Astrocyte (in vitro differentiated cells and primary cell): ENCODE measurements around the gene ZFHX3. TPM values are rescaled to one million over a fixed set of nuclear protein-coding genes. Genes with fewer than 3 reads are reported as not detected.
A peak's percentile ranks its signal among the peaks of the same experiment; 100 is the strongest.

Experiments
- DNase-seq: peaks from one replicate; pipeline ENCODE4 v3.0.0-alpha.2; 2010; ENCODE audit warnings: low read depth
- FAIRE-seq: peaks from 2 replicates; lab custom pipeline; 2011; peaks lifted over from hg19 to GRCh38; lab: Jason Lieb, UNC
- H2AFZ ChIP-seq: 2 replicates; pipeline ENCODE4 v1.6.0; 2012; ENCODE audit warnings: low read depth, low read length, inconsistent platforms
- H3K27ac ChIP-seq: 2 replicates; pipeline ENCODE4 v1.5.1; 2011; ENCODE audit warnings: low read depth, low read length, inconsistent platforms
- H3K27me3 ChIP-seq: 2 replicates; pipeline ENCODE4 v1.6.0; 2011; ENCODE audit warnings: low read length, inconsistent platforms; ENCODE audit not compliant: insufficient read depth
- H3K36me3 ChIP-seq: 2 replicates; pipeline ENCODE4 v1.5.1; 2011; ENCODE audit warnings: low read length, inconsistent platforms; ENCODE audit not compliant: insufficient read depth
- H3K4me1 ChIP-seq: 2 replicates; pipeline ENCODE4 v1.5.1; 2011; ENCODE audit warnings: low read length, inconsistent platforms; ENCODE audit not compliant: insufficient read depth
- H3K4me2 ChIP-seq: 2 replicates; pipeline ENCODE4 v1.6.0; 2012; ENCODE audit warnings: low read length, inconsistent platforms
- H3K4me3 ChIP-seq: 2 replicates; pipeline ENCODE4 v1.5.1; 2011; ENCODE audit warnings: low read depth, mild to moderate bottlenecking, low read length, inconsistent platforms; ENCODE audit not compliant: insufficient read depth
- H3K79me2 ChIP-seq: 2 replicates; pipeline ENCODE4 v1.6.0; 2012; ENCODE audit warnings: mild to moderate bottlenecking, low read length, inconsistent platforms; ENCODE audit not compliant: insufficient read depth
- H3K9ac ChIP-seq: 2 replicates; pipeline ENCODE4 v1.6.0; 2012; ENCODE audit warnings: mild to moderate bottlenecking, low read length, inconsistent platforms
- H3K9me3 ChIP-seq: 2 replicates; pipeline ENCODE4 v1.5.1; 2012; ENCODE audit warnings: low read depth, mild to moderate bottlenecking, low read length, inconsistent platforms; ENCODE audit not compliant: insufficient read depth
- H4K20me1 ChIP-seq: 2 replicates; pipeline ENCODE4 v1.6.0; 2012; ENCODE audit warnings: low read length, inconsistent platforms; ENCODE audit not compliant: insufficient read depth
- H3K27ac Mint-ChIP-seq: one replicate; pipeline ENCODE4 v1.8.0; 2021; ENCODE audit warnings: mild to moderate bottlenecking, mixed read lengths; ENCODE audit not compliant: unreplicated experiment
- H3K27me3 Mint-ChIP-seq: one replicate; pipeline ENCODE4 v1.8.0; 2021; ENCODE audit warnings: low read depth, mixed read lengths; ENCODE audit not compliant: unreplicated experiment
- H3K36me3 Mint-ChIP-seq: one replicate; pipeline ENCODE4 v1.8.0; 2021; ENCODE audit warnings: low read depth, mixed read lengths; ENCODE audit not compliant: unreplicated experiment
- H3K4me1 Mint-ChIP-seq: one replicate; pipeline ENCODE4 v1.8.0; 2021; ENCODE audit warnings: low read depth, mixed read lengths; ENCODE audit not compliant: unreplicated experiment
- H3K4me3 Mint-ChIP-seq: one replicate; pipeline ENCODE4 v1.8.0; 2021; ENCODE audit warnings: mild to moderate bottlenecking, moderate library complexity, mixed read lengths; ENCODE audit not compliant: unreplicated experiment
- H3K9me3 Mint-ChIP-seq: one replicate; pipeline ENCODE4 v1.8.0; 2021; ENCODE audit warnings: mild to moderate bottlenecking, mixed read lengths; ENCODE audit not compliant: unreplicated experiment
- CTCF ChIP-seq: IDR thresholded peaks from 2 replicates; pipeline ENCODE4 v1.5.1; 2011; ENCODE audit warnings: low read depth, mild to moderate bottlenecking, inconsistent platforms, low read length, moderate library complexity; ENCODE audit not compliant: insufficient read depth
- EZH2 ChIP-seq: IDR thresholded peaks from 2 replicates; pipeline ENCODE4 v1.6.1; 2012; ENCODE audit warnings: mild to moderate bottlenecking, low read length, inconsistent platforms; ENCODE audit not compliant: insufficient read depth
- total RNA-seq: library from RNA; stranded (reverse); gene quantifications from 2 replicates; pipeline ENCODE4 v1.2.1, GENCODE V29; 2021

Gene ZFHX3
- total RNA-seq, 1 donor from 2014 or later, result 19.7 TPM

GRCh38 chr16:72992142-72992601 is 55.8 kb downstream of the ZFHX3 start:
- Histone ChIP-seq H4K20me1 (peaks cover 51% of the 10 kb centered on the region), H3K9me3 (no peaks in the 10 kb centered on the region), H3K27ac (no peak overlapping the region), H3K36me3 (no peaks in the 10 kb centered on the region), H3K4me2 (peak overlapping the region; percentile 45), H3K79me2 (peaks cover 84% of the 10 kb centered on the region), H3K9ac (no peak overlapping the region), H3K27me3 (no peaks in the 10 kb centered on the region), H2AFZ (no peak overlapping the region), H3K4me1 (peaks cover 34% of the 10 kb centered on the region), H3K4me3 (no peak overlapping the region)
- no peaks in the 10 kb centered on the region for H3K27me3 Mint-ChIP-seq
- peaks cover 32% of the 10 kb centered on the region for H3K4me1 Mint-ChIP-seq
- no peaks in the 10 kb centered on the region for H3K9me3 Mint-ChIP-seq
- H3K4me3 Mint-ChIP-seq, result peak overlapping the region; percentile 6
- no peaks in the 10 kb centered on the region for H3K36me3 Mint-ChIP-seq
- no peak for FAIRE-seq
- H3K27ac Mint-ChIP-seq, result peak overlapping the region; percentile 86
- DNase-seq, result no peak
- TF ChIP-seq EZH2, result no peak
- no peak for TF ChIP-seq CTCF

- Histone ChIP-seq H3K36me3 (no peaks in the 10 kb centered on the region), H3K9ac (no peak overlapping the region), H3K4me3 (no peak overlapping the region), H2AFZ (no peak overlapping the region), H3K9me3 (no peaks in the 10 kb centered on the region), H3K79me2 (peaks cover 84% of the 10 kb centered on the region), H3K4me1 (peaks cover 34% of the 10 kb centered on the region), H3K27ac (peak overlapping the region; percentile 22), H3K27me3 (no peaks in the 10 kb centered on the region), H3K4me2 (no peak overlapping the region), H4K20me1 (peaks cover 50% of the 10 kb centered on the region)
- Mint-ChIP-seq H3K36me3 (no peaks in the 10 kb centered on the region), H3K27me3 (no peaks in the 10 kb centered on the region), H3K4me3 (no peak overlapping the region), H3K9me3 (no peaks in the 10 kb centered on the region), H3K4me1 (peaks cover 32% of the 10 kb centered on the region), H3K27ac (peak overlapping the region; percentile 86)
- FAIRE-seq (no peak), DNase-seq (no peak)
- TF ChIP-seq CTCF (no peak), EZH2 (no peak)
Observed at GRCh38 chr16:72991644-72992043, 56.3 kb downstream of the ZFHX3 start.

GRCh38 chr16:72991211-72991610 is 56.7 kb downstream of the ZFHX3 start:
- no peak overlapping the region for H3K4me3 Mint-ChIP-seq
- no peak overlapping the region for H3K4me3 ChIP-seq
- H3K9me3 Mint-ChIP-seq, result no peaks in the 10 kb centered on the region
- no peak overlapping the region for H3K9ac ChIP-seq
- H3K27me3 Mint-ChIP-seq, result no peaks in the 10 kb centered on the region
- peak; percentile 19 for DNase-seq
- H3K27ac Mint-ChIP-seq, result peak overlapping the region; percentile 86
- peak overlapping the region; percentile 22 for H3K27ac ChIP-seq
- peaks cover 84% of the 10 kb centered on the region for H3K79me2 ChIP-seq
- H3K4me1 ChIP-seq, result peaks cover 34% of the 10 kb centered on the region
- H3K27me3 ChIP-seq, result no peaks in the 10 kb centered on the region
- H3K4me2 ChIP-seq, result no peak overlapping the region
- no peaks in the 10 kb centered on the region for H3K9me3 ChIP-seq
- H3K36me3 Mint-ChIP-seq, result no peaks in the 10 kb centered on the region
- TF ChIP-seq EZH2 (no peak), CTCF (no peak)
- peaks cover 46% of the 10 kb centered on the region for H4K20me1 ChIP-seq
- no peak for FAIRE-seq
- peaks cover 32% of the 10 kb centered on the region for H3K4me1 Mint-ChIP-seq
- H3K36me3 ChIP-seq, result no peaks in the 10 kb centered on the region
- no peak overlapping the region for H2AFZ ChIP-seq
